H1 (cell line): ENCODE results near the gene SPPL3.

ENCODE experiments used
- BRCA1 ChIP-seq: IDR thresholded peaks from 2 replicates; pipeline ENCODE4 v1.6.1; 2012; ENCODE audit warnings: low read depth, low read length, improper control_type of control experiment
- CTCF ChIP-seq, 3 experiments: IDR thresholded peaks; 1 replicate in 2 of 3; 2 replicates in 1 of 3; pipeline versions ENCODE4 v1.5.1 to v1.6.1; 2011; ENCODE audit warnings: low read length in 3 of 3, mild to moderate bottlenecking in 3 of 3, inconsistent platforms in 2 of 3, low read depth in 1 of 3, moderate library complexity in 1 of 3; ENCODE audit not compliant: insufficient read depth in 1 of 3; ENCODE audit errors: control extremely low read depth in 1 of 3
- FOSL1 ChIP-seq: IDR thresholded peaks from 2 replicates; pipeline ENCODE4 v1.6.1; 2011; ENCODE audit warnings: mild to moderate bottlenecking, low read depth, low read length, moderate library complexity; ENCODE audit not compliant: insufficient read depth
- GABPA ChIP-seq: IDR thresholded peaks from 2 replicates; pipeline ENCODE4 v1.6.1; 2011; ENCODE audit warnings: mild to moderate bottlenecking, low read length, moderate library complexity, borderline replicate concordance; ENCODE audit not compliant: insufficient read depth
- GTF2F1 ChIP-seq: IDR thresholded peaks from 2 replicates; pipeline ENCODE4 v1.6.1; 2012; ENCODE audit warnings: low read depth, low read length, improper control_type of control experiment, borderline replicate concordance
- JUN ChIP-seq: IDR thresholded peaks from 2 replicates; pipeline ENCODE4 v1.6.1; 2011; ENCODE audit warnings: low read depth, mild to moderate bottlenecking, improper control_type of control experiment, low read length
- MAX ChIP-seq: IDR thresholded peaks from 2 replicates; pipeline ENCODE4 v1.6.1; 2012; ENCODE audit warnings: inconsistent platforms
- POLR2A ChIP-seq, 2 experiments: IDR thresholded peaks; 1 replicate in 1 of 2; 2 replicates in 1 of 2; pipeline ENCODE4 v1.6.1; 2011; ENCODE audit warnings: low read depth in 2 of 2, low read length in 2 of 2, mild to moderate bottlenecking in 2 of 2; ENCODE audit errors: control extremely low read depth in 1 of 2
- RBBP5 ChIP-seq: IDR thresholded peaks from 2 replicates; pipeline ENCODE4 v1.7.1; 2012; ENCODE audit warnings: low read depth, mild to moderate bottlenecking, inconsistent platforms, low read length, moderate library complexity, borderline replicate concordance
- TEAD4 ChIP-seq: IDR thresholded peaks from 2 replicates; pipeline ENCODE4 v1.6.1; 2012; ENCODE audit warnings: low read depth, low read length, inconsistent platforms, mixed read lengths
- ZNF274 ChIP-seq: IDR thresholded peaks from 2 replicates; pipeline ENCODE4 v1.7.0; 2012; ENCODE audit warnings: low read length, borderline replicate concordance; ENCODE audit errors: extremely low read depth

GRCh38 chr12:120736404-120737331 lies 167.5 kb downstream of the SPPL3 start:
- TF ChIP-seq BRCA1 (no peak), GABPA (no peak), POLR2A (IDR thresholded peaks at IDR 0.05; ENCODE audit: control extremely low read depth in 1 of 2, low read depth in 2 of 2, low read length in 2 of 2) (no peak), MAX (no peak), FOSL1 (no peak), ZNF274 (no peak), TEAD4 (no peak), RBBP5 (no peak), JUN (no peak), CTCF (IDR thresholded peaks at IDR 0.05; ENCODE audit: control extremely low read depth in 1 of 3, insufficient read depth in 1 of 3, low read depth in 1 of 3, low read length in 3 of 3) (no peak), GTF2F1 (no peak)
